HG02884 (cell line): ENCODE results near the gene IL1R2.
"Not testable (repeated sequence)": the region's sequence is repeated elsewhere in the genome, so short reads cannot be mapped to it uniquely, and the experiment has no call there.

Experiments
- ATAC-seq: cut with Tn5 transposase; IDR thresholded peaks from one replicate; pipeline ENCODE4 v1.9.1; 2021; ENCODE audit warnings: mild to moderate bottlenecking, moderate library complexity; ENCODE audit not compliant: unreplicated experiment

The IL1R2 gene

DNA sequence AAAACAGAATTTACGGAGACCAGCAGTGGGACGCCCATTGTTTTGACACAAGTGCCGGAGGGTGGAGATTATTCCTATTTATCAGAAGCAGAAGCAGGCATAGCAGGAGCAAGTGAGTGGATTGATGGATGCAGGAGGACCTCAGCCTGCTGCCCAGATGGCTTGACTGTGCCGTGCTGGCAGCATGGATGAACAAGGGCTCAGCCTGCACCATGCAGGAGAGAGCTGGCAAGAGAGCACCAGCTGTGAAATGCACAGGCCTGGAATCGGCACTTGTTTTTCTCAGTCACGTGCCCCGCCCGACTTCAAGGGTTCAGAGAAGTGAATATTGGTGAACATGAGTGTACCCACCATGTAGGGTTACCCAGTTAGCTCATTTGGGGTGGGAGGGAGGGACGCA lies 4.0 kb downstream of the IL1R2 start:
- ATAC-seq = no peak

GRCh38 chr2:101998556-101998895 lies 6.8 kb downstream of the IL1R2 start:
- ATAC-seq = no peak

DNA sequence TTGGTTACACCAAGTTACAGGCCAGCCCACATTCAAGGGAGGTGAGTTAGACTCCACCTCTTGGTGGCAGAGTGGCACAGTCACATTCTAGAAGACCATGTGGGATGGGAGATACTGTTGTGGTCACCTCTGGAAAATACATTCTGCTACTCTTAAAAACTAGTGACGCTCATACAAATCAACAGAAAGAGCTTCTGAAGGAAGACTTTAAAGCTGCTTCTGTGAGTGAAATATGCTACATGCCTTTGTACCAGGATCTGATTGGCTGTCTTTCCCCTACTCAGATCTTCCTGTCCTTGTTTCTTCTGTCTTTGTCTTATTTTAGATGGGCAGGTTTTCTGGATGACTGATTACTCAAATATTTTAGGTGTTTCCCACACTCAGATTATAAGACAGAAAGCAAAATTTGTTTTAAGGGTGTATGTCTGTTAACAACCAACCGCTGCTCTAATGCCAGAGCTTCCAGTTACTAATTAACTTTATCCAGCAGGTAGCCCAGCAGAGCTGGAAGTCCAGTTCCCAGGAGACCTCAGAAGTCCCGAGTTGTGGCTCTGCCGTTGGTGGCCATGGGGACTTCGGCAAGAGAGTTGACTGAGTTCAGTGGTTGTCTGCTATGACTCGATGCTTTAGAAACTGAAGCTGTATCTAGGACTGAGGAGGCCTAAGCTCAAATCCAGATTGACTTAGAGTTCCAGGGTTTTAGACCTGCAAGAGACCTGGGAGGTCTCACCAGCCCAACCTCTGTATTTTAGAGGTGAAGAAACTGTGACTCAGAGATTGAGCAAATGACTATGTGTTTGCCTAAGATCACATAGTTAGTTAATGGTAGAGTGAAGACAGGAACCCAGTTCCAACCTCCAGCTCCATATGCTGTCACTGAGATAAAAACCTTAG lies 7.4 kb downstream of the IL1R2 start:
- no peak for ATAC-seq

GRCh38 chr2:102000012-102000411 lies 8.3 kb downstream of the IL1R2 start:
- ATAC-seq = no peak

DNA sequence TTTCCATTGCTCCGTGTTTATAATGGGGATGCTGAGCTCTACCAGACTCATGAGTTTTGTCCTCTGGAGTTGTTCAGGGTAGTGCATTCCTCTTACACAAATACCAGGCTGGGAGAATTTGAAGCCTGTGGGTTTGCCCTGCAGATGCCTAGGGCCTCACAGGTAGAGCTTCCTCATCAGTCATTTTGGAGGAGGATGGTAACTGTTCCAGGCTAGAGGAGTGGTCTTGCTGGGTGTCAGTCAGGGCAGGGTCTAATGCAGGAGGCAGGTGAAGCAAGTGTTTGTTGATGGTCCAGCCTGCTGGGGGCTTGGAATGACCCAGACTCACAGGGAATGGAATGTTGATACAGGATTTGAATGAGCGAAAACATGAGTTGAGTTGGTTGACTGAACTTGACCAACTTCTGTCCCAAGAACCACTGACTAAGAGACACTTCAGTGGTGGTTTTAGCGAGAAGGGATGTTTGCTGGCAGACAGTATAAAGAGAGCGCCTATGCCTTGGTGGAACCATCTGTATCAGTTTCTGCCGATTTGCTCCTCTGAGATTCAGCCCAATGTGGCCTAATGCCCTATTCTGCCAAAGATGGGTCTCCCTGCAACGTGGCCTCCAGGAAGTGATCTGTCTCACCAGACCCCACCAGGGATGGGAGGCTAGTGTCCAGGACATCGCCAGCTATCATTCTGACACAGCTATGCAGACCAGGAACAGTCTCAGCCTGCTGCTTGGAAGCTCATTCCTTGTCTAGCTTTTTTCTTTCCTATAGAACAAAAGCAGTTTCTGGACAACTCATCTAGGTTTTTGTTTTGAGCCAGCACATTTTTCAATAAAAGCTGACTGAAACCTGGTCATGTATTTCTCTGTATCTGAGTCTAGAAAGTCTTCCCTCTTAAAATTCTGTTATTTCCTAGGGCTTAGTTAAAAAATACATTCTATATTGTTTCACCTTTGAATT lies 9.3 kb downstream of the IL1R2 start:
- no peak for ATAC-seq

GRCh38 chr2:102001767-102002142 lies 10.0 kb downstream of the IL1R2 start:
- ATAC-seq = no peak

GRCh38 chr2:102002228-102002627 lies 10.5 kb downstream of the IL1R2 start:
- ATAC-seq = no peak

- ATAC-seq = not testable (repeated sequence)
Observed at GRCh38 chr2:102002909-102003308, 11.1 kb downstream of the IL1R2 start.

DNA sequence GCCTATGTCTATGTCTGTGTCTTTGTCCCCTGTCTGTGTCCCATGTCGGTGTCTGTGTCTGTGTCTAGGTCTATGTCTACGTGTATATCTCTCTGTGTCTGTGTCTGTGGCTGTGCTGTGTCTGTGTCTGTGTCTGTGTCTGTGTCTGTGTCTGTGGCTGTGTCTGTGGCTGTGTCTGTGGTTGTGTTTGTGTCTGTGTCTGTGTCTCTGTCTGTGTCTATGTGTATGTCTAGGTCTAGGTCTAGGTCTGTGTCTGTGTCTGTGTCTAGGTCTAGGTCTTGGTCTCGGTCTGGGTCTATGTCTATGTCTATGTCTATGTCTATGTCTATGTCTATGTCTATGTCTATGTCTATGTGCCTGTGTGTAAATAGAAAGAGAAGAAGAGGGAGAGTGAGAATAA lies 11.9 kb downstream of the IL1R2 start:
- ATAC-seq = no peak

GRCh38 chr2:102004581-102004980 lies 12.8 kb downstream of the IL1R2 start:
- no peak for ATAC-seq

DNA sequence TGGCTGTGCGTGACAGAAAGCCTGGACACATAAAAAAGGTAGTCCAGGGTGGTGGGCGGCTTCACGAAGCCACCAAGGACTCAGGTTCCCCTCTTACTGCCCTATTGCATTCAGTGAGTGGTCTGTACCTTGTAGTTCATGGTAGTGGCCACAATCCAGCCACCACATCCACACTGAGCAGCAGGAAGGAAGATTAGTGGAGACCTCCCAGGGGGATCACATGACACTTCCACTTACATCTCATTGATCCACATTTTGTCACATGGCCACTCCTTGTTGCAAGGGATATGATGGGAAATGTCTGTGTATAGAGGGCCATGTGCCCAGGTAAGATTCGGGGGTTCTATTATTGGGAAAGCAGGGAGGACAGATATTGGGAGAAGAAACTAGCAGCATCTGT lies 13.7 kb downstream of the IL1R2 start:
- no peak for ATAC-seq

- ATAC-seq = no peak
Observed at GRCh38 chr2:102005989-102006885, 14.5 kb downstream of the IL1R2 start.

- no peak for ATAC-seq
Observed at GRCh38 chr2:102006886-102007278, 15.1 kb downstream of the IL1R2 start.

DNA sequence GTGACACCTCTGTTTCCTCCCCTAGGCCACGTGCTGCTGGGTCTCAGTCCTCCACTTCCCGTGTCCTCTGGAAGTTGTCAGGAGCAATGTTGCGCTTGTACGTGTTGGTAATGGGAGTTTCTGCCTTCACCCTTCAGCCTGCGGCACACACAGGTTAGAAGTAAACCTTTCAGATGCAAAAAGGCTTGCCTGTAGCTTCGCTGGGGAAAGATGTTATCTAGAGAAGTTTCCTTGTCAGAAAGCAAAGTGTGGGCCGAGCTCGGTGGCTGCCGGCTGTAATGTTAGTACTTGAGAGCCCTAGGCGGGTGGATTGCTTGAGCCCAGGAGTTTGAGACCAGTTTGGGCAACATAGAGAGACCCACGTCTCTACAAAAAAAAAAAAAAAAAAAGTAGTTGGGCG lies 16.7 kb downstream of the IL1R2 start:
- no peak for ATAC-seq

DNA sequence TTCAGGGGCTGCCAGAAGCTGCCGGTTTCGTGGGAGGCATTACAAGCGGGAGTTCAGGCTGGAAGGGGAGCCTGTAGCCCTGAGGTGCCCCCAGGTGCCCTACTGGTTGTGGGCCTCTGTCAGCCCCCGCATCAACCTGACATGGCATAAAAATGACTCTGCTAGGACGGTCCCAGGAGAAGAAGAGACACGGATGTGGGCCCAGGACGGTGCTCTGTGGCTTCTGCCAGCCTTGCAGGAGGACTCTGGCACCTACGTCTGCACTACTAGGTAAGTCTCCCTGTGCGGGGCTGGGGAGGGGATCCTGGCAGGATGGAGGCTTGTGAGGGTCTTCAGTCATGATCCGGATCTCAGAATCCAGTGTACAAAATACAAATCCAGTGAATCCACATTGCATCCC lies 17.8 kb downstream of the IL1R2 start:
- no peak for ATAC-seq

GRCh38 chr2:102010902-102011301 lies 19.1 kb downstream of the IL1R2 start:
- ATAC-seq = no peak

DNA sequence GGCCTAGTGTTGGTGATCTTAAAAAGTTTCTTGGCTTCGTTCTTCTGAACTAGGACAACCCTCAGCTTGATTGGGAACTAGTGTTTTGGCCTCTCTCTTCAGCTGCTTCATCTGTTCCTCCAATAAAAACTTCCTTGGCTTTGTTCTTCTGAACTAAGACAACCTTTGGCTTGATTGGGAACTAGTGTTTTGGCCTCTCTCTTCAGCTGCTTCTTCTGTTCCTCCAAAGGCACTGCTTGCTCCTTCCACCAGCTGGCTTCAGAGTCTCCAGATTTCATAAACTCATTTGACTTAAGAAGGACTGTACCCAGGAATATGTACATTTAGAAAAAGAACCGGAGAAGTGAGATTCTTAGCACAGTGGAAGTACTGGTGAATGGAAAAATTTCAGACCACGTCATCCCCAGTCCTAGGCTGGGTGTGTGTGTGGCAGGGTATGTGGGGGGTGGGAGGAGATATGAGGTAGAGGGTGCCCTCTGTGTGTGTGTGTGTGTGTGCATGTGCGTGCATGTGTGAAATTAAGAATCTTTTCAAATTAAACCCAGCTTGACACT lies 20.4 kb downstream of the IL1R2 start:
- ATAC-seq = no peak

- no peak for ATAC-seq
Observed at GRCh38 chr2:102013206-102014040, 21.7 kb downstream of the IL1R2 start.

GRCh38 chr2:102014041-102014345 lies 22.2 kb downstream of the IL1R2 start:
- no peak for ATAC-seq

DNA sequence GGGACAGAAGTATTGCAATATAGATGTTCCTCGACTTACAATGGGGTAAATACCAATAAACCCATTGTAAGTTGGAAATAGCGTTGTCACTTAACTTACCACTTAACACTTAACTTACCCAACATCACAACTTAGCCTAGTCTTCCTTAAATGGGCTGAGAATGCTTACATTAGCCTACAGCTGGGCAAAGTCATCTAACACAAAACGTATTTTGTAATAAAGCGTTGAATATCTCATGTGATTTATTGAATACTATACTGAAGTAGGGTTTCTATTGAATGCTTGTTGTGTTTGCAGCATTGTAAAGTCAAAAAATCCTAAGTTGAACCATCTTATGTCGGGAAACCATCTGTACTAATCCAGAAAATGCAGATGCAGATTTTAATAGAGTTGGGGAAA lies 23.6 kb downstream of the IL1R2 start:
- ATAC-seq = no peak
